Memory B cell (primary cell): ENCODE data around the gene BTBD3.

Experiments used
- ATAC-seq: fragments of 150-1000 bp; cut with Tn5 transposase; 2 replicates; pipeline ENCODE4 v1.10.0; 2021; ENCODE audit warnings: low read depth, mild to moderate bottlenecking, moderate library complexity
- DNase-seq, 2 donors: peaks; one replicate each; pipeline ENCODE4 v3.0.0; 2022; ENCODE audit warnings: low spot score in 2 of 2
- H3K27ac Mint-ChIP-seq: one replicate; pipeline ENCODE4 v1.8.0; 2022; ENCODE audit warnings: mild to moderate bottlenecking, moderate library complexity, mixed read lengths
- H3K27me3 Mint-ChIP-seq: one replicate; pipeline ENCODE4 v1.8.0; 2022; ENCODE audit warnings: mixed read lengths
- H3K36me3 Mint-ChIP-seq: one replicate; pipeline ENCODE4 v1.8.0; 2022; ENCODE audit warnings: mild to moderate bottlenecking, mixed read lengths
- H3K4me1 Mint-ChIP-seq: one replicate; pipeline ENCODE4 v1.8.0; 2022; ENCODE audit warnings: mixed read lengths
- H3K4me3 Mint-ChIP-seq: one replicate; pipeline ENCODE4 v1.8.0; 2022; ENCODE audit warnings: mild to moderate bottlenecking, moderate library complexity, mixed read lengths
- H3K9me3 Mint-ChIP-seq: one replicate; pipeline ENCODE4 v1.8.0; 2022; ENCODE audit warnings: mixed read lengths

Gene BTBD3

GRCh38 chr20:11926292-11926998, 8.8 kb downstream of the BTBD3 start:
- H3K4me1 Mint-ChIP-seq, result no peaks in the 10 kb centered on the region
- H3K27me3 Mint-ChIP-seq, result no peaks in the 10 kb centered on the region
- ATAC-seq (no peak), DNase-seq (no peak)
- no peaks in the 10 kb centered on the region for H3K36me3 Mint-ChIP-seq
- H3K27ac Mint-ChIP-seq, result no peak overlapping the region
- H3K4me3 Mint-ChIP-seq, result no peak overlapping the region
- H3K9me3 Mint-ChIP-seq, result peaks cover 2% of the 10 kb centered on the region

GRCh38 chr20:11929947-11930346, 12.3 kb downstream of the BTBD3 start:
- Mint-ChIP-seq H3K4me1 (no peaks in the 10 kb centered on the region), H3K9me3 (peaks cover 2% of the 10 kb centered on the region), H3K27me3 (no peaks in the 10 kb centered on the region), H3K4me3 (no peak overlapping the region), H3K36me3 (no peaks in the 10 kb centered on the region), H3K27ac (no peak overlapping the region)
- DNase-seq, result no peak
- ATAC-seq, result no peak

- Mint-ChIP-seq H3K4me1 (no peaks in the 10 kb centered on the region), H3K27me3 (no peaks in the 10 kb centered on the region), H3K4me3 (no peak overlapping the region), H3K27ac (no peak overlapping the region), H3K36me3 (no peaks in the 10 kb centered on the region), H3K9me3 (peaks cover 3% of the 10 kb centered on the region)
- ATAC-seq (no peak), DNase-seq (no peak)
These were observed 17.8 kb downstream of the BTBD3 start for GRCh38 chr20:11935212-11936154.

- H3K27ac Mint-ChIP-seq, result no peak overlapping the region
- H3K4me3 Mint-ChIP-seq, result no peak overlapping the region
- DNase-seq, result no peak
- H3K9me3 Mint-ChIP-seq, result peaks cover 3% of the 10 kb centered on the region
- ATAC-seq, result no peak
- H3K27me3 Mint-ChIP-seq, result no peaks in the 10 kb centered on the region
- no peaks in the 10 kb centered on the region for H3K4me1 Mint-ChIP-seq
- no peaks in the 10 kb centered on the region for H3K36me3 Mint-ChIP-seq
These were observed 18.5 kb downstream of the BTBD3 start for GRCh38 chr20:11936157-11936556.

- no peaks in the 10 kb centered on the region for H3K36me3 Mint-ChIP-seq
- H3K4me1 Mint-ChIP-seq, result no peaks in the 10 kb centered on the region
- no peak for ATAC-seq
- H3K27me3 Mint-ChIP-seq, result no peaks in the 10 kb centered on the region
- no peak overlapping the region for H3K4me3 Mint-ChIP-seq
- DNase-seq, result no peak
- H3K9me3 Mint-ChIP-seq, result peaks cover 3% of the 10 kb centered on the region
- no peak overlapping the region for H3K27ac Mint-ChIP-seq
These were observed 19.5 kb downstream of the BTBD3 start for GRCh38 chr20:11937230-11937629.

GRCh38 chr20:11941593-11942246, 24.0 kb downstream of the BTBD3 start:
- Mint-ChIP-seq H3K9me3 (peaks cover 2% of the 10 kb centered on the region), H3K4me3 (no peak overlapping the region), H3K4me1 (no peaks in the 10 kb centered on the region)

GRCh38 chr20:11943778-11944177, 26.1 kb downstream of the BTBD3 start:
- H3K36me3 Mint-ChIP-seq, result no peaks in the 10 kb centered on the region

More at GRCh38 chr20:11941593-11942246, 24.0 kb downstream of the BTBD3 start:
- Mint-ChIP-seq H3K36me3 (no peaks in the 10 kb centered on the region), H3K27ac (no peak overlapping the region), H3K27me3 (no peaks in the 10 kb centered on the region)
- no peak for DNase-seq
- no peak for ATAC-seq

GRCh38 chr20:11948806-11949205, 31.1 kb downstream of the BTBD3 start:
- no peak for ATAC-seq
- Mint-ChIP-seq H3K4me3 (no peak overlapping the region), H3K4me1 (no peaks in the 10 kb centered on the region), H3K9me3 (no peaks in the 10 kb centered on the region), H3K27ac (no peak overlapping the region), H3K36me3 (no peaks in the 10 kb centered on the region), H3K27me3 (no peaks in the 10 kb centered on the region)
- no peak for DNase-seq

More at GRCh38 chr20:11943778-11944177, 26.1 kb downstream of the BTBD3 start:
- Mint-ChIP-seq H3K9me3 (no peaks in the 10 kb centered on the region), H3K27me3 (no peaks in the 10 kb centered on the region), H3K4me3 (no peak overlapping the region), H3K27ac (no peak overlapping the region), H3K4me1 (no peaks in the 10 kb centered on the region)
- no peak for ATAC-seq
- DNase-seq, result no peak

GRCh38 chr20:11949711-11950110, 32.0 kb downstream of the BTBD3 start:
- Mint-ChIP-seq H3K4me1 (no peaks in the 10 kb centered on the region), H3K27ac (no peak overlapping the region), H3K36me3 (no peaks in the 10 kb centered on the region), H3K4me3 (no peak overlapping the region), H3K27me3 (no peaks in the 10 kb centered on the region), H3K9me3 (peaks cover 3% of the 10 kb centered on the region)
- DNase-seq (no peak), ATAC-seq (no peak)

- Mint-ChIP-seq H3K4me3 (no peak overlapping the region), H3K4me1 (no peaks in the 10 kb centered on the region)
These were observed 34.0 kb downstream of the BTBD3 start for GRCh38 chr20:11951696-11952095.

GRCh38 chr20:11952639-11953038, 34.9 kb downstream of the BTBD3 start:
- ATAC-seq, result no peak
- Mint-ChIP-seq H3K27me3 (no peaks in the 10 kb centered on the region), H3K4me1 (no peaks in the 10 kb centered on the region), H3K4me3 (no peak overlapping the region), H3K27ac (no peak overlapping the region), H3K9me3 (peaks cover 5% of the 10 kb centered on the region), H3K36me3 (no peaks in the 10 kb centered on the region)
- no peak for DNase-seq

More at GRCh38 chr20:11951696-11952095, 34.0 kb downstream of the BTBD3 start:
- Mint-ChIP-seq H3K9me3 (peaks cover 5% of the 10 kb centered on the region), H3K27ac (no peak overlapping the region), H3K27me3 (no peaks in the 10 kb centered on the region), H3K36me3 (no peaks in the 10 kb centered on the region)
- DNase-seq (no peak), ATAC-seq (no peak)

- H3K9me3 Mint-ChIP-seq, result peaks cover 10% of the 10 kb centered on the region
- no peaks in the 10 kb centered on the region for H3K27me3 Mint-ChIP-seq
- H3K4me1 Mint-ChIP-seq, result no peaks in the 10 kb centered on the region
- no peak overlapping the region for H3K4me3 Mint-ChIP-seq
- DNase-seq (no peak), ATAC-seq (no peak)
- no peak overlapping the region for H3K27ac Mint-ChIP-seq
- H3K36me3 Mint-ChIP-seq, result no peaks in the 10 kb centered on the region
These were observed 40.2 kb downstream of the BTBD3 start for GRCh38 chr20:11957911-11958310.

- Mint-ChIP-seq H3K36me3 (no peaks in the 10 kb centered on the region), H3K27me3 (no peaks in the 10 kb centered on the region), H3K9me3 (peaks cover 10% of the 10 kb centered on the region), H3K4me1 (no peaks in the 10 kb centered on the region), H3K4me3 (no peak overlapping the region), H3K27ac (no peak overlapping the region)
- ATAC-seq, result no peak
- no peak for DNase-seq
These were observed 41.2 kb downstream of the BTBD3 start for GRCh38 chr20:11958855-11959254.

- H3K9me3 Mint-ChIP-seq, result no peaks in the 10 kb centered on the region
- H3K4me1 Mint-ChIP-seq, result no peaks in the 10 kb centered on the region
- DNase-seq, result no peak
- no peaks in the 10 kb centered on the region for H3K27me3 Mint-ChIP-seq
- no peaks in the 10 kb centered on the region for H3K36me3 Mint-ChIP-seq
- ATAC-seq, result no peak
- H3K27ac Mint-ChIP-seq, result no peak overlapping the region
- no peak overlapping the region for H3K4me3 Mint-ChIP-seq
These were observed 47.9 kb downstream of the BTBD3 start for GRCh38 chr20:11965602-11966001.
